K562 (cell line): ENCODE results near the gene MATN4. TPM values are rescaled to one million over a fixed set of nuclear protein-coding genes. Genes with fewer than 3 reads are reported as not detected.

Experiments used
- ATAC-seq: fragments of 200-7000 bp; cut with Tn5 transposase; 3 replicates; pipeline ENCODE4 v1.9.1; 2020; ENCODE audit warnings: moderate library complexity
- BruUV-seq: library from RNA; stranded (reverse); fragments of 400-500 nt; replicated peaks from 2 replicates; lab custom pipeline; 2021; lab: Mats Ljungman, UMichigan
- CTCF ChIA-PET: fragments of 300-600 bp; formaldehyde crosslinking; extraction: SDS; loops from one replicate; lab custom pipeline; 2021; ENCODE audit warnings: low intra/inter-chr PET ratio; lab: Yijun Ruan, JAX
- POLR2A ChIA-PET: fragments of 300-600, 350-650 bp; sonication (Branson Sonifier 250); formaldehyde crosslinking; extraction: SDS; loops from one replicate; lab custom pipeline; 2021; ENCODE audit warnings: antibody characterized with exemption, inconsistent platforms; lab: Yijun Ruan, JAX
- DNase-seq, 4 experiments: peaks; one replicate each; pipeline versions ENCODE4 v3.0.0 to v3.0.0-alpha.2; 2011 to 2018; ENCODE audit warnings: low spot score in 3 of 4, mixed read lengths in 3 of 4; ENCODE audit errors: extremely low read depth in 1 of 4
- FAIRE-seq: peaks from 2 replicates; lab custom pipeline; 2011; peaks lifted over from hg19 to GRCh38; lab: Jason Lieb, UNC
- H2AFZ ChIP-seq: 2 replicates; pipeline ENCODE4 v1.6.0; 2011; ENCODE audit warnings: low read depth, low read length, control low read depth, inconsistent platforms
- H3K27ac ChIP-seq: fragments of 200-600 bp; 3 replicates; pipeline ENCODE4 v1.8.0; 2011; ENCODE audit warnings: low read depth, mild to moderate bottlenecking, control low read depth, inconsistent platforms, low read length, moderate library complexity, mixed read lengths; ENCODE audit errors: extremely low read depth
- H3K27me3 ChIP-seq, 2 experiments: fragments of 300-600 bp in 1 of 2; 2 replicates in 1 of 2; 3 replicates in 1 of 2; pipeline versions ENCODE4 v1.6.0 to v1.8.0; 2011; ENCODE audit warnings: inconsistent platforms in 2 of 2, low read length in 2 of 2, mild to moderate bottlenecking in 1 of 2, mixed read lengths in 1 of 2, moderate library complexity in 1 of 2; ENCODE audit not compliant: control insufficient read depth in 2 of 2, insufficient read depth in 2 of 2
- H3K36me3 ChIP-seq: fragments of 300-600 bp; 3 replicates; pipeline ENCODE4 v1.8.0; 2011; ENCODE audit warnings: mild to moderate bottlenecking, low read length, inconsistent platforms; ENCODE audit not compliant: control insufficient read depth, insufficient read depth
- H3K4me1 ChIP-seq, 2 experiments: fragments of 200-600 bp in 1 of 2; replicated peaks in 1 of 2; 2 replicates in 1 of 2; 3 replicates in 1 of 2; pipeline versions ENCODE4 v1.5.1 to v1.8.0; 2011; ENCODE audit warnings: inconsistent platforms in 2 of 2, low read length in 2 of 2, mild to moderate bottlenecking in 1 of 2, mixed read lengths in 1 of 2, moderate library complexity in 1 of 2; ENCODE audit not compliant: control insufficient read depth in 2 of 2, insufficient read depth in 2 of 2
- H3K4me2 ChIP-seq: 2 replicates; pipeline ENCODE4 v1.6.1; 2011; ENCODE audit warnings: low read length, control low read depth, inconsistent platforms, mixed read lengths; ENCODE audit not compliant: insufficient read depth
- H3K4me3 ChIP-seq: fragments of 200-600 bp; sonication (generic), shearing (Covaris generic); 2 replicates; pipeline ENCODE4 v1.5.1; 2016; ENCODE audit warnings: control low read depth, inconsistent platforms
- H3K79me2 ChIP-seq: fragments of 200-600 bp; 3 replicates; pipeline ENCODE4 v1.8.0; 2011; ENCODE audit warnings: low read length, inconsistent platforms; ENCODE audit not compliant: control insufficient read depth, insufficient read depth
- H3K9ac ChIP-seq, 2 experiments: 2 replicates each; pipeline versions ENCODE4 v1.6.0 to v1.6.1; 2011; ENCODE audit warnings: low read depth in 2 of 2, low read length in 2 of 2, control low read depth in 1 of 2, inconsistent platforms in 1 of 2, mild to moderate bottlenecking in 1 of 2, mixed read lengths in 1 of 2; ENCODE audit not compliant: insufficient read depth in 1 of 2
- H3K9me1 ChIP-seq: one replicate; pipeline ENCODE4 v1.6.0; 2011; ENCODE audit warnings: inconsistent platforms, mild to moderate bottlenecking, low read length, moderate library complexity; ENCODE audit not compliant: control insufficient read depth, insufficient read depth
- H3K9me3 ChIP-seq: replicated peaks from 2 replicates; pipeline ENCODE4 v1.5.1; 2011; ENCODE audit warnings: low read depth, low read length, inconsistent platforms; ENCODE audit not compliant: control insufficient read depth, insufficient read depth
- H4K20me1 ChIP-seq: replicated peaks from 2 replicates; pipeline ENCODE4 v1.6.1; 2011; ENCODE audit warnings: low read length, inconsistent platforms, mixed read lengths; ENCODE audit not compliant: control insufficient read depth, insufficient read depth
- EHMT2 ChIP-seq: fragments of 450-650 bp; IDR thresholded peaks from 2 replicates; pipeline ENCODE4 v1.6.1; 2018; ENCODE audit warnings: antibody characterized with exemption
- GABPB2 ChIP-seq: fragments of 250-450 bp; sonication (Bioruptor Pico); conservative IDR thresholded peaks from 2 replicates; pipeline ENCODE4 v1.5.1; 2021; ENCODE audit warnings: mild to moderate bottlenecking
- GTF2A2 ChIP-seq: IDR thresholded peaks from 2 replicates; pipeline ENCODE4 v1.6.1; 2016; ENCODE audit warnings: mild to moderate bottlenecking, missing genetic modification characterization, missing compliant biosample characterization
- IRF1 ChIP-seq: sonication (generic); formaldehyde crosslinking; IDR thresholded peaks from 2 replicates; pipeline ENCODE4 v1.8.0; 2022; ENCODE audit warnings: missing genetic modification reagents, mild to moderate bottlenecking, borderline replicate concordance
- KLF13 ChIP-seq: fragments of 450-650 bp; IDR thresholded peaks from 2 replicates; pipeline ENCODE4 v1.6.1; 2016; ENCODE audit warnings: missing genetic modification characterization, low read depth, mild to moderate bottlenecking, missing compliant biosample characterization, moderate library complexity, borderline replicate concordance
- MAFK ChIP-seq: IDR thresholded peaks from 2 replicates; pipeline ENCODE4 v1.6.1; 2011; ENCODE audit warnings: low read length, improper control_type of control experiment
- NONO ChIP-seq, 2 experiments: fragments of 200-400 bp in 1 of 2; fragments of 450-650 bp in 1 of 2; formaldehyde crosslinking in 1 of 2; IDR thresholded peaks; 2 replicates each; pipeline ENCODE4 v1.6.1; 2017; ENCODE audit warnings: low read depth in 2 of 2, mild to moderate bottlenecking in 2 of 2, moderate library complexity in 2 of 2, low read length in 1 of 2
- SMARCA5 ChIP-seq: fragments of 450-650 bp; IDR thresholded peaks from 2 replicates; pipeline ENCODE4 v1.6.1; 2016
- STAG1 ChIP-seq: sonication (generic); formaldehyde crosslinking; IDR thresholded peaks from 2 replicates; pipeline ENCODE4 v1.5.0; 2020; ENCODE audit warnings: missing genetic modification reagents, borderline replicate concordance
- TAF1 ChIP-seq: IDR thresholded peaks from 2 replicates; pipeline ENCODE4 v1.6.1; 2011; ENCODE audit warnings: mild to moderate bottlenecking, low read length, moderate library complexity; ENCODE audit not compliant: insufficient read depth, control insufficient read depth, severe bottlenecking; ENCODE audit errors: extremely low read depth
- U2AF1 ChIP-seq: fragments of 200-400 bp; formaldehyde crosslinking; optimal IDR thresholded peaks from 2 replicates; pipeline ENCODE3; 2017; ENCODE audit warnings: mild to moderate bottlenecking, low read depth, low read length, moderate library complexity
- YBX1 ChIP-seq: fragments of 450-650 bp; IDR thresholded peaks from 2 replicates; pipeline ENCODE4 v1.7.1; 2016; ENCODE audit warnings: mild to moderate bottlenecking
- ZFX ChIP-seq: sonication (generic); formaldehyde crosslinking; IDR thresholded peaks from 2 replicates; pipeline ENCODE4 v1.8.0; 2022; ENCODE audit warnings: mild to moderate bottlenecking, missing genetic modification reagents, moderate library complexity
- ZNF589 ChIP-seq: fragments of 200-800 bp; sonication (Bioruptor generic); IDR thresholded peaks from 2 replicates; pipeline ENCODE4 v1.6.1; 2016; ENCODE audit warnings: low read depth, missing genetic modification characterization, missing compliant biosample characterization
- WGBS: fragments of 100-300 bp; shearing (Covaris generic); methylation state at CpG from one replicate; pipeline ENCODE4 v1.1.6; 2016; ENCODE audit warnings: low coverage, mixed read lengths; ENCODE audit not compliant: insufficient coverage; ENCODE audit errors: missing lambda C conversion rate; 5-methylcytosine and 5-hydroxymethylcytosine counted together
- in situ Hi-C: fragments of 300-500 bp; cut with MboI; formaldehyde crosslinking; loops from 4 replicates; pipeline ENCODE4 v1.15.0; 2018; ENCODE audit warnings: inconsistent platforms, mixed read lengths
- intact Hi-C: fragments of 100-400 bp; cut with micrococcal nuclease; formaldehyde crosslinking; loops from 2 replicates; pipeline ENCODE4 v1.14.2; 2022
- polyA plus RNA-seq, 8 experiments: library from polyadenylated mRNA; depleted of rRNA in 4 of 8; stranded (reverse) in 5 of 8; unstranded in 3 of 8; fragments of >200 nt; fragmentation: Nextera tagmentation in 2 of 8; fragmentation: Illumina TruSeq in 1 of 8; extraction: Ambion mirVana in 2 of 8; extraction: Trizol in 1 of 8; gene quantifications; 2 replicates each; pipeline versions ENCODE4 v1.2.1 to v1.2.3, GENCODE V29; 2011 to 2014; ENCODE audit warnings: inconsistent platforms in 1 of 8, missing spikeins in 1 of 8
- total RNA-seq, 7 experiments: library from RNA; depleted of rRNA in 6 of 7; stranded (reverse); fragments of >200 nt in 6 of 7; fragmentation: Illumina TruSeq in 2 of 7; extraction: Trizol in 2 of 7; gene quantifications; 2 replicates each; pipeline versions ENCODE4 v1.2.1 to v1.2.3, GENCODE V29; 2011 to 2021; ENCODE audit warnings: low replicate concordance in 1 of 7

Gene MATN4
- total and polyA plus RNA-seq, 9 of the 15 experiments (the other 6 are each of a cell fraction or from before 2014, with no cell fraction given), result 0.09 TPM; not detected in 8

GRCh38 chr20:45325371-45325770, 17.3 kb upstream of the MATN4 start:
- Histone ChIP-seq H3K9me1 (peaks cover 3% of the 10 kb centered on the region), H3K36me3 (peaks cover 11% of the 10 kb centered on the region; the same call in 2 of the 3 replicates), H3K27me3 (no peaks in the 10 kb centered on the region), H3K9ac (no peak overlapping the region), H3K4me2 (no peak overlapping the region), H3K9me3 (no peaks in the 10 kb centered on the region), H2AFZ (no peak overlapping the region), H3K4me3 (no peak overlapping the region), H3K27ac (no peak overlapping the region), H3K4me1 (peaks cover 4 to 9% of the 10 kb centered on the region in 2 experiments; a peak in 4 of 5 replicates), H3K79me2 (no peaks in the 10 kb centered on the region), H4K20me1 (no peaks in the 10 kb centered on the region)
- in situ Hi-C loops (no loop called here), intact Hi-C loops (no loop called here)
- ATAC-seq (no peak), DNase-seq (no peak), FAIRE-seq (no peak)
- WGBS, result 67% methylated on average over 5 of the region's 6 CpGs
- ChIA-PET CTCF (no interaction called here), POLR2A (interaction anchor here (0.7 to 1.9 kb wide), 2 partner anchors 9 to 22 kb away, joined by 3 to 5 read pairs; partner anchors contain the start of gene SDC4)
- BruUV-seq, result no TSS peak
- TF ChIP-seq MAFK (no peak), GABPB2 (CRISPR knock-in tag) (no peak), KLF13 (tag) (no peak), STAG1 (CRISPR knock-in tag) (no peak)

GRCh38 chr20:45323731-45324130, 15.6 kb upstream of the MATN4 start:
- ChIA-PET CTCF (interaction anchor here (0.6 to 3.0 kb wide), 6 partner anchors 50 to 447 kb away, joined by 3 to 33 read pairs (median 10); no protein-coding TSS in a partner anchor), POLR2A (interaction anchor here (1.6 kb wide), 1 partner anchor 18 kb away, joined by 7 read pairs; no protein-coding TSS in a partner anchor)
- Histone ChIP-seq H3K9ac (no peak overlapping the region), H3K27ac (no peak overlapping the region), H3K4me1 (peaks cover 4 to 9% of the 10 kb centered on the region in 2 experiments; a peak in 4 of 5 replicates), H3K4me2 (no peak overlapping the region), H3K4me3 (no peak overlapping the region), H2AFZ (no peak overlapping the region), H3K9me3 (no peaks in the 10 kb centered on the region), H4K20me1 (no peaks in the 10 kb centered on the region), H3K27me3 (no peaks in the 10 kb centered on the region), H3K36me3 (peaks cover 2% of the 10 kb centered on the region; the same call in 1 of the 3 replicates), H3K79me2 (no peaks in the 10 kb centered on the region), H3K9me1 (peaks cover 3% of the 10 kb centered on the region)
- no peak for FAIRE-seq
- in situ Hi-C loops (loop anchor here (5.0 kb wide), 3 partner anchors 44 to 449 kb away; no protein-coding TSS in a partner anchor), intact Hi-C loops (loop anchor here (1.0 to 2.0 kb wide), 5 partner anchors 39 to 448 kb away; partner anchors contain the start of gene SYS1)
- no peak for DNase-seq
- no TSS peak for BruUV-seq
- no peak for ATAC-seq
- TF ChIP-seq U2AF1 (no peak), IRF1 (CRISPR knock-in tag) (no peak), ZFX (CRISPR knock-in tag) (no peak), EHMT2 (no peak), GTF2A2 (tag) (no peak), YBX1 (no peak), SMARCA5 (no peak), NONO (IDR thresholded peaks at IDR 0.05; ENCODE audit: low read depth in 2 of 2, low read length in 1 of 2) (no peak), ZNF589 (CRISPR knock-in tag) (no peak), TAF1 (no peak)
